ENCODE data around the gene GPC5. TPM values are rescaled to one million over a fixed set of nuclear protein-coding genes. Genes with fewer than 3 reads are reported as not detected.

GPC5 gene
- total RNA-seq, 2 donors from 2014 or later: not detected

DNA sequence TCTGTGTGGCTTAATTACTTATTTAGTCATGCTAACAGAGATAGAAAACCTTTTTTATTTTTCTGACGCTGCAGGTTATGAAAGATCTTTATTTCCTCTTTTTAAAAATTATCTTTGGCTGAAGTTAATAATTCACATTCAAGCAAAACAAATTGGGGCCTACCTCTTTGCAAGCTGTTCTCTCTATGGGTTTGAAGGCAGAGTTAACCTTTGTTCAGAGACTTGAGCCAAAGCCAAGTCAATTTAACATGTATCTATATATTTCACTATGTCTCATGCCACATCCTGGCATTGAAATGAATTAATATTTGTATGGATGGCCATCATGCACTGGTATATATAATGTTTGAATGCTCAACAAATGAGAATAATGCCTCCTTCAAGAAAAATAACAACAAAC lies 1150.9 kb downstream of the GPC5 start:
- intact Hi-C loops (cut with DNase I): no loop called here
- no peak overlapping the region for H3K27ac ChIP-seq
- no peak for ATAC-seq
- 4 to 9% methylated on average over 1 of the region's 1 CpG for WGBS, 2 donors
- no peaks in the 10 kb centered on the region for H3K27me3 ChIP-seq
- H3K9me3 ChIP-seq: no peaks in the 10 kb centered on the region
- TF ChIP-seq, protein P1, sequence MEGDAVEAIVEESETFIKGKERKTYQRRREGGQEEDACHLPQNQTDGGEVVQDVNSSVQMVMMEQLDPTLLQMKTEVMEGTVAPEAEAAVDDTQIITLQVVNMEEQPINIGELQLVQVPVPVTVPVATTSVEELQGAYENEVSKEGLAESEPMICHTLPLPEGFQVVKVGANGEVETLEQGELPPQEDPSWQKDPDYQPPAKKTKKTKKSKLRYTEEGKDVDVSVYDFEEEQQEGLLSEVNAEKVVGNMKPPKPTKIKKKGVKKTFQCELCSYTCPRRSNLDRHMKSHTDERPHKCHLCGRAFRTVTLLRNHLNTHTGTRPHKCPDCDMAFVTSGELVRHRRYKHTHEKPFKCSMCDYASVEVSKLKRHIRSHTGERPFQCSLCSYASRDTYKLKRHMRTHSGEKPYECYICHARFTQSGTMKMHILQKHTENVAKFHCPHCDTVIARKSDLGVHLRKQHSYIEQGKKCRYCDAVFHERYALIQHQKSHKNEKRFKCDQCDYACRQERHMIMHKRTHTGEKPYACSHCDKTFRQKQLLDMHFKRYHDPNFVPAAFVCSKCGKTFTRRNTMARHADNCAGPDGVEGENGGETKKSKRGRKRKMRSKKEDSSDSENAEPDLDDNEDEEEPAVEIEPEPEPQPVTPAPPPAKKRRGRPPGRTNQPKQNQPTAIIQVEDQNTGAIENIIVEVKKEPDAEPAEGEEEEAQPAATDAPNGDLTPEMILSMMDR (IDR thresholded peaks at IDR 0.05): no peak
- TF ChIP-seq POLR2A (IDR thresholded peaks at IDR 0.05): no peak
- H3K4me3 ChIP-seq: no peak overlapping the region
- DNase-seq: no peak
- no peaks in the 10 kb centered on the region for H3K36me3 ChIP-seq (replicated peaks in 1 of 2; ENCODE audit: insufficient read depth in 1 of 2, low read depth in 2 of 2)
- peaks cover 5% of the 10 kb centered on the region for H3K4me1 ChIP-seq

DNA sequence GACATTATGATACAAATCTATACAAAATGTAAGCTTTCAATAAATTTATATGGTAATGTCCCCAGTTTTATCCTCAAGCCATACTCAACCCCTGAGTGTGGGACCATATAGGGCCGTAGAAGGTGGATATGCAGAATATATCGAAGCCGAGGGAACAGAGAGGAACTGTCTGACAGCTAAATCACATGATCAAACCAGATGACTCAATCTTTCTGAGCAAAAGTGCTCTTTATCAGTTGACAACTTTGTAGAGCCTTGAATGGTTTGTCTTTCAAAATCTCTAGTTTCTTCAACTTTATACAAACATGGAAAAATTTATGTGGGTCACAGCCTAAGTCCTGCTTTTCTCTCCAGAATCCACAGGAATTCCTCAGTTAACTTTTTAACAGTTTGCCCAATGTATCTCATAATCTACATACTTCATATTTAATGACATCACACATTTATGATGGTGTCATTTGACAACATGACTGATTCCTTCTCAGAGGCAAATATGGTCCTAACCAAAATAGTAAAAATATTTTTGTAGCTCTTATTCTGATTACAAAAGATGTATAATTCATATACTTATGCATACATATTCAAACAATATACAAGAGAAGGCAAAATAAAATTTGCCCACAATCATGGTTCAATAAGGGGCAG lies 1155.2 kb downstream of the GPC5 start:
- Histone ChIP-seq H3K27ac (no peak overlapping the region), H3K4me1 (peaks cover 5% of the 10 kb centered on the region), H3K4me3 (no peak overlapping the region), H3K27me3 (no peaks in the 10 kb centered on the region), H3K9me3 (no peaks in the 10 kb centered on the region), H3K36me3 (replicated peaks in 1 of 2; ENCODE audit: insufficient read depth in 1 of 2, low read depth in 2 of 2) (no peaks in the 10 kb centered on the region)
- intact Hi-C loops (cut with DNase I): no loop called here
- WGBS, 2 donors: 87 to 91% methylated on average over 3 of the region's 3 CpGs
- no peak for DNase-seq
- no peak for ATAC-seq
- TF ChIP-seq, protein P1 (IDR thresholded peaks at IDR 0.05): no peak
- TF ChIP-seq POLR2A (IDR thresholded peaks at IDR 0.05): no peak

DNA sequence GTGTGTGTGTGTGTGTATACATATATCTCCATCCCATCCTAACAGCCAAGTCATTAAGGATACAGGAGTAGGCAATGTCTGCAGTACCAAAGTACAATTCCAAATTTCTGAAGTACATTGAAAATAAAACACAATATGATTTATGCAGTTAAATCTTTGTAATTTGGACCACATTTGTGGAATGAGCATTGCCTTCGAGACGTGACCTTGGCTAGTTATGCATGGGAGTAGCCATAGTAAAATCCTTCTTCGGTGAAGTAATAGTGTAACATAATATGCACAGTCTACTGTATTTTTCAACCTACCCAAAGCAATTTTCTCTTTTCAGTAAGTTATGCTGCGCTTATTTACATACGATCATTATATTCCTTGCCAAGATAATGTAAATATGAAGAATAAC lies 1162.5 kb downstream of the GPC5 start:
- Histone ChIP-seq H3K4me1 (no peaks in the 10 kb centered on the region), H3K4me3 (no peak overlapping the region), H3K27ac (no peak overlapping the region), H3K27me3 (no peaks in the 10 kb centered on the region), H3K9me3 (no peaks in the 10 kb centered on the region), H3K36me3 (replicated peaks in 1 of 2; ENCODE audit: insufficient read depth in 1 of 2, low read depth in 2 of 2) (no peaks in the 10 kb centered on the region)
- 64 to 86% methylated on average over 5 of the region's 5 CpGs for WGBS, 2 donors
- DNase-seq (no peak), ATAC-seq (no peak)
- intact Hi-C loops (cut with DNase I): no loop called here
- TF ChIP-seq, protein P1 (IDR thresholded peaks at IDR 0.05): no peak
- TF ChIP-seq POLR2A (IDR thresholded peaks at IDR 0.05): no peak

DNA sequence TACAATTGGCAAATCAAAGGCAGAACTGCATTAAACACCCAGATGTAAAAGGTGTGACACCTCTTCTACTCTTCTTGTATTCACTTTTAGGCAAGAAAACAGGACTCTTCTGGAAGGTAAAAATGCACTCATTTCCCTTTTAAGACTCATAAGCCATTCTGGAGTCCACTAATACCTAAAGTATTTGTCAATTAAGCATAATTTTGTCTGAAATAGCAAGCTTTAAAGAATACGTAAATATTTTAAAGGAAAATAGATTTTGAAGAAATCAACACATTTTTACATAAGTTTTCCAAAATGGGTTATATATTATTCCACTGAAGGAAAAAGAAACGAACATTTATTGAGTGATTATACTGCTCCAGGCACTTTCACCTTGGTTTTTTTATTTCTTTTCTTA lies 1166.5 kb downstream of the GPC5 start:
- 65 to 66% methylated on average over 2 of the region's 2 CpGs for WGBS, 2 donors
- Histone ChIP-seq H3K4me3 (no peak overlapping the region), H3K36me3 (replicated peaks in 1 of 2; ENCODE audit: insufficient read depth in 1 of 2, low read depth in 2 of 2) (no peaks in the 10 kb centered on the region), H3K27ac (no peak overlapping the region), H3K27me3 (no peaks in the 10 kb centered on the region), H3K9me3 (no peaks in the 10 kb centered on the region), H3K4me1 (no peaks in the 10 kb centered on the region)
- DNase-seq (no peak), ATAC-seq (no peak)
- TF ChIP-seq, protein P1 (IDR thresholded peaks at IDR 0.05): no peak
- TF ChIP-seq POLR2A (IDR thresholded peaks at IDR 0.05): no peak
- intact Hi-C loops (cut with DNase I): no loop called here

DNA sequence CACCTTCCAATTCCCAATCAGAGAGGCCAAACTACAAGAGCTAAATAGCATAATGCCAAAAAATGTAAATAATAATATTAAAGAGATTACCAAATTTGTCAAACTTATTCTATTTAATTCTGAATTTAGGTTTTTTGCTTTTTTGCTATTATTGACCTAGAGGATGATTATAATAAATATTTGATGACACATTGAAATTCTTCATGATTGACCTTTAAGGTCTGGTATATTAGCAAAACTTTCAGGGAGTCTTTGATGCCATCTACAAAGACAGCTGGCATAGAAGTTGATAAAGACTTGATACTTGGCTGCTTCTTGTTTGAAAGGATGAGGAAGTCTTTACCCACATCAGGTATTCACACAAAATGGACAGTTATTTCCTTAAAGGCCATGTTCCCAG lies 1168.3 kb downstream of the GPC5 start:
- no peaks in the 10 kb centered on the region for H3K27me3 ChIP-seq
- no peaks in the 10 kb centered on the region for H3K36me3 ChIP-seq (replicated peaks in 1 of 2; ENCODE audit: insufficient read depth in 1 of 2, low read depth in 2 of 2)
- DNase-seq (no peak), ATAC-seq (no peak)
- H3K9me3 ChIP-seq: no peaks in the 10 kb centered on the region
- H3K27ac ChIP-seq: no peak overlapping the region
- H3K4me3 ChIP-seq: no peak overlapping the region
- no peak for TF ChIP-seq POLR2A (IDR thresholded peaks at IDR 0.05)
- TF ChIP-seq, protein P1 (IDR thresholded peaks at IDR 0.05): no peak
- H3K4me1 ChIP-seq: no peaks in the 10 kb centered on the region
- intact Hi-C loops (cut with DNase I): no loop called here
